Glomerular visceral epithelial cell (primary cell): ENCODE measurements around the gene FHOD3.

ENCODE experiments used
- DNase-seq: peaks from one replicate; pipeline ENCODE4 v3.0.0-alpha.2; 2016; ENCODE audit errors: extremely low spot score

Gene FHOD3

GRCh38 chr18:36470896-36471295 is 173.4 kb downstream of the FHOD3 start:
- no peak for DNase-seq

- DNase-seq: no peak
These were observed 173.9 kb downstream of the FHOD3 start for GRCh38 chr18:36471393-36471792.

DNA sequence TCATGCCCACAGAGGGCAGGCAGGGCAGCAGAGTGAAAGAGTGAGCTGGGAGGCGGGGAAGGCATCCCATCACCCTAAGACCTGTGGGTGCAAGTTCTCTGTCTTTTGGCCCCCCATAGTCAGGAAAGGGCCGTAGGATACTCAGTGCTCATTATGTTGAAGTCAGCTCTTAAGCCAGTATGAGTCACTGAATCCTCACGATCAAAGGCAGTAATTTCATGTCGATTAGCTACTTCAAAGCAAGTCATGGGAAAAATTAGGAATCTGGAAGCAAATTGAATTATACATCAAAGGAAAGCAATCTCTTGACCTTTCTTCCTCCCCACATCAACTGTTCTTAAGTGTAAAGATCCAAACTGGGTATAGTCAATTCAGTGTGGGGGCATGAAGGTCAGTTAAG is 178.9 kb downstream of the FHOD3 start:
- DNase-seq: no peak

DNA sequence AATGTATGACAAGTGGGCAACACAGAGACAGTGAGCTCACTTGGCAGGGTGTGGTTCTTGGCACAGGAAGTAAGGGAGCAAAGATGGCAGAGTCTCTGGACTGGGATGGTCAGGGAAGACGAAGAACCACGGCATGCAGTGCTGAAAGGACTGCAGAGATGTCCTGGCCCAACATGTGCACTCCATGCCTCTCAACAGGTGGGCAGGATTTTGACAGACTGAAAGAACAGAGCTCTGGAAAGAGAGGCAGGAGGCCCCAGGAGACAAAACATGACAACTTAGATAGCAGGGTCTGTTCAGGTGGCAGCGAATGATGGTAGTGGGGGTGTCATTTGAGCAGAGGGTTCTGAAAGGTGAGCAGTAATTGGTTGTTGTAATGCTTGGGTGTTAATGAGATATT is 180.3 kb downstream of the FHOD3 start:
- no peak for DNase-seq

DNA sequence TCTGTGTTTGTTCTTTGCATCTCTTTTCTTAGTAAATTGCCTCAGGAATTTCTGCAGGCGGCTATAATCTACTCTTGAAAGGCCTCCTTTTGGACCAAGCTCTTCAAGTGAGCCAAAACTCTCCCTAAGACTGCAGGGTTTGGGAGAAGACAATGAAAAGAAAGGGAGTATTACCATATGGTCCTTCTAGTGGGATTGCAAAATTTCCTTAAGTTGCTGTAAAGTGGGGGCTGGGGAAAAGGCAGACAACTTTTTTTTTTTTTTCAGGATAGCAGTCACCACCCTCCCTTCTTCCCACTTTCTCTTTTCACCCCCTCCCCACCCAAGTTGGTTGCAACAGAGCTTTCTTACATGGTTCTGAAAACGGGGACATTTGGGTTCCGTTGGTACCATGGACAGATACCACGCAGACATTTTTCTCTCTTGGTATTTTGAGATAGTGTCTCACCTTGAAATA is 183.7 kb downstream of the FHOD3 start:
- no peak for DNase-seq

- DNase-seq: no peak
These were observed 184.4 kb downstream of the FHOD3 start for GRCh38 chr18:36481935-36482334.

DNA sequence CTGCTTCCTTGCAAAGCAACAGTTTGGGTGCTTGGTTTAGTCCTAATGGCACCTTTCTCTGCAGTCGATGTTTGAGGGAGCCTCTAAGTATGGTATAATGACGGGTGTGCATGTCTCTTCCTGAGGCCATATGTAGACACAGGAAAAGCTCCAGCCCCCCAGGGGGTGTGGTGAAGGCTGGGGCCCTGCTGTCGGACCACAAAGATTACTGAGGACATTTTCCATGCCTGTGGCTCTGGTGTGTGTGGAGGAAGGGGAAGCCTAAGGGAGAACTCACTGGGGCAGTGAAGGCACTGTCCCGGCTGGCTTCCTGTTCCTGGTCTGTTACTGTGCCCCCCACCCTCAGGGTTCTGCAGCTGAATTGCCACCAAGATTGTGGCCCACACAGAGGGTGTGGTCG is 187.1 kb downstream of the FHOD3 start:
- DNase-seq: no peak

GRCh38 chr18:36485772-36486171 is 188.3 kb downstream of the FHOD3 start:
- DNase-seq: peak; percentile 8

DNA sequence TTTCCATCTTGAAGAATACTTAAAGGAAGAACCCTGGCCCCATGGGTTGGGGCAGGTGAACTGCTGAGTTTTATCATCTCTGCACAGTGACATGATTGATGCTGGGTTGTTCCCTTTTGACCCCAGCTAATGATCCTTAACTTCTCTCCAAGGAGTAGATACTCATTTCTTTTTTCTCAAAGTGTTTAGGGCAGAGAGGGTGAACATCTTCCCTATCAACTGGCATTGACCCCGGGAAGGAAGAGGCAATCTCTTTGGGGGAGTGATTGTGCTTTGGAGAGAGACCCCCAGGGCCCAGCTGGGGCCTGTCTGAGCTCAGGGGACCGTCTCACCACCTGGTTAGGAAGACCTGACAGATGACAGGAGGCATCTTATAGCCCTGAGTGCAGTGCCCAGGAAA is 190.6 kb downstream of the FHOD3 start:
- no peak for DNase-seq

GRCh38 chr18:36490897-36491296 is 193.4 kb downstream of the FHOD3 start:
- no peak for DNase-seq

GRCh38 chr18:36492604-36493329 is 195.3 kb downstream of the FHOD3 start:
- DNase-seq: no peak

GRCh38 chr18:36493349-36494159 is 196.0 kb downstream of the FHOD3 start:
- peak; percentile 25 for DNase-seq

- no peak for DNase-seq
These were observed 196.6 kb downstream of the FHOD3 start for GRCh38 chr18:36494160-36494437.

- no peak for DNase-seq
These were observed 198.5 kb downstream of the FHOD3 start for GRCh38 chr18:36496022-36496421.

DNA sequence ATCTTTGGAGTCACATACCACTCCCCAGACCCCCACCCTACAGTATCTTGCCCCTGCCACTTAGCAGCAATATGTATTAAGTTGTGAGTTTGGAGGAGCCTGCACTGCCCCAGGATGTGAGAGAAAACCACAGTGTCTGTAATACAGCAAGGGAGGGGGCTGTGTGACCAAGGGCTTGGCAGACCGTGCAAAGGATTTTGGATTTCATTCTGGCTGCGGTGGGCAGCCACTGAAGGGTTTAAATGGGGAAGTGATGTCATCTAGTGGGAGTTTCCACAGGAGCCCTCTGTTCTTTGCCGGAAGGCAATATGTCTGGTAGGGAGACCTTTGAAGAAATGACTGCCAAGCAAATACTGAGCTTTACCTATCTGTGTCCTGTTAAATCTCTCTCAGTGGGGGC is 202.4 kb downstream of the FHOD3 start:
- peak; percentile 81 for DNase-seq

DNA sequence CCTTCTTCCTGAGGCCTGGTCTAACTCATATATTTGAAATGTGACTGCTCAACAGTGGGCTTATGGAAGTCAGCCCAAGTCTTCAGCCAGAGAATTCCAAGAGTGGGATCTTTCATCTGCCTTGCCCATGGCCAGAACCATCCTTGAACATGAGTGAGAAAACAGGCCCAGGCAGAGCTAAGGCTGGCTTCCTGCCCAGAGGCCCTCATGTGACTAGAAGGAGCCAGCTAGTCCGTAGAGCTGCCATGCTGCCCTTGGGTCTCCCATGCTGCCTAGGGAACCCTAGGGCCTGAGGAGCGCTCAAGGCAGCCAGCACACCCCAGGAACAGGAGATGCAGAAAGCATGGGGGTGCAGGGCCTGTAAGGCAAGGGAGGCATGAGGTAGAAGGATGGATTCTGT is 203.6 kb downstream of the FHOD3 start:
- no peak for DNase-seq

DNA sequence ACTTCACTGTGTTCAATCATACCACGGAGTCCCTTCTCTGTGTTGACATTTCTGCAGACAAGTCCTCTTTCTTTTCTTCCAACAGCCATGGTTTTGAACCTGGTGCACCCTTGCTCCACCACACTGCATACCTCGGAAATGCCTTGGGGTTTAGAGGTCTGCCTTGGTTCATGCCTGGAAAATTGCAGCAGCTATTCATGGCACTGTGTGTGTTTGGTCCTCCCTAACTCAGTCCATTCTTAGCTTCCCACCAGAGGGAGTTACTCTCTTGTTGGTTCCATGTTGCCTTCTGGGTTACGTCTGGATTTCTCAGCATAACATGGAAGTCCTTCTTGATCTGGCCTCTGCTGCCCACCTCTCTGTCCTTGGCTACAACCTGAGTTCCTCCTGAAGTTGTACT is 206.0 kb downstream of the FHOD3 start:
- DNase-seq: no peak

DNA sequence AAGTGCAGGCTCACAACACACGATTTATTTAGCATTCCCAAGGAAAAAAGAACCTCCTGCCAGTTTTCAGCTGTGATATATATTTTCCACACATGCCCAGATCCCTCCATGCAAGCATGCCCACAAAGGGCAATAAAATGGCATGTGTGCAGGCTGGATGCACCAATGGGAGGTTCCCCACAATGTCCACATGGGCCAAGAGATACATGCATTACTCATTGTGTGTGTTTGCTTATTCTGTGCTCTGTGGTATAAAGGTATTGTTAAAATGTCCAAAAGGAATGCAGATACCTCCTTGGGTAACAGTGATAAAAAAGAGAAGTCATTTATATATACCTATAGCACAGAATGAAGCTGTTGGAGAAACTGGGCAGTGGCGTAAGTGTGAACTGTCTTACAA is 207.4 kb downstream of the FHOD3 start:
- no peak for DNase-seq

- DNase-seq: no peak
These were observed 208.2 kb downstream of the FHOD3 start for GRCh38 chr18:36505665-36506064.

DNA sequence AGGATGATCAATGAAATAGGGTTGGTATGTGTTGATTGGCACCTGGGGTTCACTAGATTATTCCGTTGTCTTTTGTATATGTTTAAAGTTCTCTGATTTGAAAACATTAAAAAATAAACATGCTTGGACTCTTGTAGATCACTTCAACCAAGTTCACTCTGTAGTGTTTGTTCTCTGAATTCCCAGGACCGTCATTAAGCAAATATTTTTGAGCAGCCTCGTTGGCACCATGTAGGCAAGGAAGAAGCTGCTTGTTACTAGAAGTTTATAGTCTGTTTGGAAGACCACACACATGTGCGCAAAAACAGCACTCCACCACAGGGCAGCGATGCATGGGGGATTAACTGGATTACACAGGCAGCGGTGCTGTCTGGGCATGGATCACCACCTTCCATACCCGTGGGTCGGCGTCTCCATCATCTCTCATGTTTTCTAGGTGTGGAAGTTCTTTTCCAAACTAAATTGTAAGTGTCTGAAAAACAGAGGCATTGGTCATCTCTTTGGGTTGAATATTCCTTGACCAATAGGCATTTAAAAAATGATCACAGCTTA is 212.2 kb downstream of the FHOD3 start:
- no peak for DNase-seq

DNA sequence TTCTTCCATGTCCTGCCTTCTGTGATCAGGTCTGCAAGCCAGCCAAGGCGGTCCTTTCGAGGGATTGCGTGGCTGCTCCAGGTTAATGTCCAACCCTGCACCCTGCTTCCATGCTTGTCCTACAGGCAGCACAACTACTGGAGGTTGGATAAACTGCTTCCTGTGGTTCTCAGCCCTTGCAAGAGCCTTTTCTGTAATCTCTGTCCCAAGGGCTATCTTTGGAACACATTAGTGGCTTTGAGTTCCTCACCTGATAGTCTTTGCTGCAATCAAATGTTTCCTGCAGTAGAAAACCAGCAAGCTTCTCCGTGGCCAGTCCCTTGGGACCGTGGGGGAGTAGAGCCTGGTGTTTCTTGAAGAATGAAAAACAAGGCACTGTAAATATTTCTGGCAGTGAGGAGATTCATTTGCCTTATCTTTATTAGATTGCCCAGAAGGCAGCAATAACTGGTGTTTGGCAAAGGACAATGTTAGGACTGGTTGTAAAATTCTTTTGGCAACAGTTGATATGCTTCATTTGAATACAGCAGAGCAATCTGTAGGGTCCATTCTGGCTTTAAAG is 214.4 kb downstream of the FHOD3 start:
- DNase-seq: no peak

GRCh38 chr18:36513556-36513955 is 216.0 kb downstream of the FHOD3 start:
- no peak for DNase-seq

DNA sequence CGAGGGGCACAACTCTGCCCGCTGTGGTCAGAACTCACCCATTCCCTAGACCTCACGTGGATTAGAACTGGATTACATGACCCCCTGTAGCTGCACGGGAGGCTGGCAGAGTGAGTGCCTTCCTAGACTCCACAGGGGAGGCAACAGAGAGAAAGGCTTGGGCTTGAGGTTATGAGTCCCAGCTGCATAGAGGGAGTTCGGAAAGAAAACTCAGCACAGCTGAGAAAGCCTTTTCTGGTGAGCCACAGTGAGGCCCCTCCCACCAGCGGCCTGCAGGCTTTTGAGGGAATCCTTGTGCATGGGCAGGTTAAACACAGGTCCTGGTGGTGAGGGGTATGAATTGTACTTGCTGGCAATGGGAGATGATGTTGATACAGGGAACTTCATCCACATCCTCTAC is 217.3 kb downstream of the FHOD3 start:
- DNase-seq: no peak
